Gastroesophageal sphincter (tissue), 4 donors: ENCODE measurements around the gene TRIML1. TPM values are rescaled to one million over a fixed set of nuclear protein-coding genes. Genes with fewer than 3 reads are reported as not detected.

ENCODE experiments used
- ATAC-seq: fragments of 150-250 bp; one replicate; pipeline ENCODE4 v1.9.1; 2016; ENCODE audit warnings: mild to moderate bottlenecking, moderate library complexity
- H3K27ac ChIP-seq, 4 donors: fragments of 200-600 bp; sonication (generic) in 3 of 4; 1 replicate in 3 of 4; 2 replicates in 1 of 4; pipeline ENCODE4 v1.5.1; 2016 to 2019
- H3K27me3 ChIP-seq: fragments of 200-600 bp; sonication (generic); one replicate; pipeline ENCODE4 v1.5.1; 2019
- H3K36me3 ChIP-seq, 2 donors: fragments of 200-600 bp; sonication (generic); one replicate each; pipeline ENCODE4 v1.5.1; 2019; ENCODE audit warnings: control low read depth in 1 of 2
- H3K4me1 ChIP-seq, 3 donors: fragments of 200-600 bp; sonication (generic); 1 replicate in 2 of 3; 2 replicates in 1 of 3; pipeline ENCODE4 v1.5.1; 2016 to 2019; ENCODE audit warnings: control low read depth in 2 of 3
- H3K4me3 ChIP-seq, 2 donors: fragments of 200-600 bp; sonication (generic); one replicate each; pipeline ENCODE4 v1.5.1; 2019; ENCODE audit warnings: mild to moderate bottlenecking in 1 of 2, moderate library complexity in 1 of 2
- H3K9me3 ChIP-seq, 3 donors: fragments of 200-600 bp; sonication (generic); one replicate each; pipeline ENCODE4 v1.5.1; 2017 to 2019; ENCODE audit warnings: control low read depth in 2 of 3
- CTCF ChIP-seq, 4 experiments: fragments of 200-600 bp in 2 of 4; fragments of 450-650 bp in 2 of 4; sonication (generic) in 1 of 4; IDR thresholded peaks; one replicate each; pipeline ENCODE4 v1.5.1; 2017 to 2019; ENCODE audit warnings: antibody characterized with exemption in 4 of 4, mild to moderate bottlenecking in 2 of 4, moderate library complexity in 2 of 4
- EP300 ChIP-seq: sonication (generic); formaldehyde crosslinking; IDR thresholded peaks from one replicate; pipeline ENCODE4 v1.6.1; 2017; ENCODE audit warnings: antibody characterized with exemption, mild to moderate bottlenecking
- POLR2A ChIP-seq, 2 donors: fragments of 450-650 bp; IDR thresholded peaks; one replicate each; pipeline ENCODE4 v1.6.1; 2017; ENCODE audit warnings: antibody characterized with exemption in 2 of 2, mild to moderate bottlenecking in 2 of 2, moderate library complexity in 1 of 2
- POLR2AphosphoS5 ChIP-seq: sonication (generic); formaldehyde crosslinking; IDR thresholded peaks from one replicate; pipeline ENCODE4 v1.6.1; 2017; ENCODE audit warnings: antibody characterized with exemption
- WGBS, 2 donors: methylation state at CpG; one replicate each; pipeline ENCODE4 v1.1.5; 2018; ENCODE audit warnings: low coverage in 1 of 2; 5-methylcytosine and 5-hydroxymethylcytosine counted together
- total RNA-seq, 4 donors: library from RNA; depleted of rRNA; stranded (reverse); fragments of >200 nt; gene quantifications; one replicate each; pipeline ENCODE4 v1.1.0, GENCODE V29; 2016

TRIML1 gene
- total RNA-seq = not detected

- Histone ChIP-seq H3K27ac (no peak within 1 kb of the TSS), H3K36me3 (no peaks in the 10 kb centered on the region), H3K9me3 (no peaks in the 10 kb centered on the region), H3K4me1 (no peaks in the 10 kb centered on the region), H3K4me3 (no peak within 1 kb of the TSS), H3K27me3 (no peaks in the 10 kb centered on the region)
- TF ChIP-seq POLR2A (IDR thresholded peaks at IDR 0.05) (no peak), POLR2AphosphoS5 (no peak), CTCF (IDR thresholded peaks at IDR 0.05) (no peak), EP300 (no peak)
- no peak for ATAC-seq
- WGBS, 2 donors = 60 to 94% methylated on average over 3 of the region's 3 CpGs
Observed at GRCh38 chr4:188139141-188139540, at the start of gene TRIML1. Gene TRIML1 (plus strand): TSS chr4:188139441. CDS start chr4:188139559, 118 bp downstream.

- no peaks in the 10 kb centered on the region for H3K9me3 ChIP-seq
- H3K27ac ChIP-seq = no peak overlapping the region
- no peaks in the 10 kb centered on the region for H3K36me3 ChIP-seq
- 91 to 100% methylated on average over 1 to 3 of the region's 3 CpGs for WGBS, 2 donors
- no peak overlapping the region for H3K4me3 ChIP-seq
- TF ChIP-seq CTCF (IDR thresholded peaks at IDR 0.05) (no peak), EP300 (no peak), POLR2A (IDR thresholded peaks at IDR 0.05) (no peak), POLR2AphosphoS5 (no peak)
- no peaks in the 10 kb centered on the region for H3K27me3 ChIP-seq
- H3K4me1 ChIP-seq = no peaks in the 10 kb centered on the region
- no peak for ATAC-seq
Observed at GRCh38 chr4:188092824-188093223, 46.4 kb upstream of the TRIML1 start.

- no peak for TF ChIP-seq POLR2AphosphoS5
- TF ChIP-seq EP300 = no peak
- TF ChIP-seq CTCF (IDR thresholded peaks at IDR 0.05) = no peak
- TF ChIP-seq POLR2A (IDR thresholded peaks at IDR 0.05) = no peak
- no peaks in the 10 kb centered on the region for H3K4me1 ChIP-seq
- 100% methylated on average over 11 to 16 of the region's 40 CpGs for whole genome bisulfite sequencing, 2 donors
- H3K27me3 ChIP-seq = no peaks in the 10 kb centered on the region
- H3K27ac ChIP-seq = no peak overlapping the region
- no peak for ATAC-seq
- H3K9me3 ChIP-seq = no peaks in the 10 kb centered on the region
- H3K36me3 ChIP-seq = no peaks in the 10 kb centered on the region
- H3K4me3 ChIP-seq = no peak overlapping the region
Observed at GRCh38 chr4:188106454-188106853, 32.8 kb upstream of the TRIML1 start.

- no peak for ATAC-seq
- TF ChIP-seq EP300 = no peak
- TF ChIP-seq POLR2AphosphoS5 = no peak
- no peak for TF ChIP-seq POLR2A (IDR thresholded peaks at IDR 0.05)
- TF ChIP-seq CTCF (IDR thresholded peaks at IDR 0.05) = no peak
- WGBS, 2 donors = 52 to 54% methylated on average over 7 to 10 of the region's 10 CpGs
Observed at GRCh38 chr4:188107931-188108843, 31.1 kb upstream of the TRIML1 start.

More at GRCh38 chr4:188107931-188108843, 31.1 kb upstream of the TRIML1 start:
- Histone ChIP-seq H3K36me3 (no peaks in the 10 kb centered on the region), H3K27me3 (no peaks in the 10 kb centered on the region), H3K4me3 (no peak overlapping the region), H3K27ac (no peak overlapping the region), H3K4me1 (no peaks in the 10 kb centered on the region), H3K9me3 (no peaks in the 10 kb centered on the region)
